ENCODE measurements around the gene MYO7B.

The MYO7B gene

DNA sequence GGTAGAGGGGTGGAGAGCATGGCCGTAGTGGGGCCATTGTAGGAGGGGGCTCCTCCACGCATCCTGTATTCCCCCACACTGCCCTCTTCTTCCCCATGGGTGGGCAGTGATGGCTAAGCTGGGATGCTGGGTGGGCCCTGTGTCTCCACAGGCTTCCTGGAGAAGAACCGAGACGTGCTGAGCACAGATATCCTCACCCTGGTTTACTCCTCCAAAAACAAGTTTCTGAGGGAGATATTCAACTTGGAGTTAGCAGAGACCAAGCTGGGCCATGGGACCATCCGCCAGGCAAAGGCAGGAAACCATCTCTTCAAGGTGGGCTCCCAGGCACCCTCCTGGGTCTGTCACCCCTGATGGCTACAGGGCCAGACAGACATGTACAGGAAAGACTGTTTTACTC lies 52.8 kb downstream of the MYO7B start:
- no peak for DNase-seq

DNA sequence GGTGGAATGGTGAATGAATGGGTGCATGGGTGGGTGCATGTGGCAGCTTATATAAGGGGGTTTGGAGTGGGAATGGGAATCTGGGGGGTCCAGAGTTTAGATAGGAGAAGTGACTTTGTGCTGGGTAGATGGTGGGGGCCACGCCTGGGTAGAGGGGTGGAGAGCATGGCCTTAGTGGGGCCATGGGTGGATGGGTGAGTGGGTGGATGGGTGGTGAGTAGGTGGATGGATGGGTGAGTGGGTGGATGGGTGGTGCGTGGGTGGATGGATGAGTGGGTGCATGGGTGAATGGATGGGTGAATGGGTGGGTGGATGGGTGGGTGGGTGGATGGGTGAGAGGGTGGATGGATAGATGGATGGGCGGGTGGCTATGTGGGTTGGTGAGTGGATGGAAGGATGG lies 53.9 kb downstream of the MYO7B start:
- no peak for DNase-seq

DNA sequence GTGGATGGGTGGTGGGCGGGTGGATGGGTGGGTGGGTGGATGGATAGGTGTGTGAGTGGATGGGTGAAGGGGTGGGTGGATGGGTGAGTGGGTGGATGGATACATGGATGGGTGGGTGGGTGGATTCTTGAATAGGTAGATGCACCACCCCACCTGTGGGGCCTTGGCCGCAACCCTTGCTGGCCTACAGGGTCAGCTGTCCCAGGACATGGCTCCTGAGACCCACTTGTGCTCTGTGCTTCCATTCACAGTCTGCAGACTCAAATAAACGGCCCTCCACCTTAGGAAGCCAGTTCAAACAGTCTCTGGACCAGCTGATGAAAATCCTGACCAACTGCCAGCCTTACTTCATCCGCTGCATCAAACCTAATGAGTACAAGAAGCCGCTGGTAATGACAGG lies 54.4 kb downstream of the MYO7B start:
- no peak for DNase-seq

- DNase-seq, result no peak
Observed at GRCh38 chr2:127590386-127591190, 55.1 kb downstream of the MYO7B start.

GRCh38 chr2:127591221-127591923 lies 55.9 kb downstream of the MYO7B start:
- DNase-seq, result peak; percentile 35

- DNase-seq, result no peak
Observed at GRCh38 chr2:127592761-127593227, 57.3 kb downstream of the MYO7B start.

DNA sequence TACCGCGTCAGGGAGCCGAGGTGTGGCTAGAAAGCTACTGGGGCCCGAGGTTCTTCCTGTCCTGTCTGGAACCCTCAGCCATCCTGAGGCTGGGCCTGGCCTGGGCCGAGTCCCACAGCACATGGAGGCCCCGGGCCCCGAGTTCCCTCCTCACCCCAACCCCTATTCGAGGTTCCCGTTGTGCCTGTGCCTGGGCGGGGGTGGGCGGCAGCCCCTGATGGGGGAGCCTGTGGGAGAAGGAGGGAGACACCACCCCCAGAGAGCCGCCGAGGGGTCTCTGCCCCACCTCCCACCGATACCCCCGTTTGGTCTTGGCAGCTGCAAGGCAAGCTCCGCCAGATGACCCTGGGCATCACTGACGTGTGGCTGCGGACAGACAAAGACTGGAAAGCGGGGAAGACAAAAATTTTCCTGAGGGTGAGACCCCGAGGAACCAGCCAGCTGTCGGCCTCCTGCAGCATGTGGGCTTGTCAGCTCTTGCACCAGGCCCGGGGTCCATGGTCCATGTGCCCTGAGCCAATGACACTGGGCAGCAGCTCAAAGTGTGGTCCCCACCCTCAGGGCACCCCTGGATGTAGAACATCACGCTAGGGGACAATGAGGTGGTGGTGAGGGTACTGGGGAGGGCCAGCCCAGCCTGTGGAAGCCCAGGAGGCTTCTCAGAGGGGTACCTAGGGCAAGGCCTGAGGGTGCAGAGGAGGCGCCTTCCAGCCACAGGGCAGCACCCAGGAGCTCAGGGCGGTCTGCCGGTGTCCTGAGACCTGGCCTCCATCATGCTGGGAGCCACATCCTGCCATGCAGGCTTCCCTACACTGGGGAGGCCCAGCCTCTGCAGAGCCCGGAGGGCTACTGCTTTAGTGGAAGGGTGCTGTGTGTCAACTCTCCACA lies 58.0 kb downstream of the MYO7B start:
- DNase-seq, result no peak

DNA sequence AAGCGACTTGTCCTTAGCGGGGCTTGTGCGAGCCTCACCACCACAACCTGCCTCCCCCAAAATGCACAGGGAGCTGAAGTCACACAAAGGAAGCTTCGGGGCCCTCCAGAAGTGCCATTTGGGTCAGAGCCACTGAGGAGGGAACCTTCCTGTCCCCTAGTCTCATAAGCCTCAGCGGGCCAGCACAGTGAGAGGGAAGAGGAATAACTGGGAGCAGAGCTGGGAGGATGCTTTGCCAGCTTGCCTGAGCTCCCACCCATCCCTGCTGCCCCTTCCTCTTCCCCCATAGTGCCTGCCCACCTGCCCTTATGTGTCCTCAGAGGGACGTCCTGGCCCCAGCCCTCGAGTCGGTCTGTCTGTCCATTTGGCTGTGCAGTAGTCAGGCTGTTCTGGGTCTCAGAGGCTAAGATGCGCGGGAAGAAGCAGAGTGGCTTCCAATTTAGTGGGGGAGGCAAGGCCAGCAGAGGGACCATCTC lies 58.7 kb downstream of the MYO7B start:
- no peak for DNase-seq

- no peak for DNase-seq
Observed at GRCh38 chr2:127596311-127597045, 61.0 kb downstream of the MYO7B start.

GRCh38 chr2:127597046-127597983 lies 61.8 kb downstream of the MYO7B start:
- DNase-seq, result no peak

- no peak for DNase-seq
Observed at GRCh38 chr2:127597984-127598380, 62.5 kb downstream of the MYO7B start.

- no peak for DNase-seq
Observed at GRCh38 chr2:127598711-127599110, 63.2 kb downstream of the MYO7B start.

GRCh38 chr2:127599211-127599610 lies 63.7 kb downstream of the MYO7B start:
- DNase-seq, result no peak

DNA sequence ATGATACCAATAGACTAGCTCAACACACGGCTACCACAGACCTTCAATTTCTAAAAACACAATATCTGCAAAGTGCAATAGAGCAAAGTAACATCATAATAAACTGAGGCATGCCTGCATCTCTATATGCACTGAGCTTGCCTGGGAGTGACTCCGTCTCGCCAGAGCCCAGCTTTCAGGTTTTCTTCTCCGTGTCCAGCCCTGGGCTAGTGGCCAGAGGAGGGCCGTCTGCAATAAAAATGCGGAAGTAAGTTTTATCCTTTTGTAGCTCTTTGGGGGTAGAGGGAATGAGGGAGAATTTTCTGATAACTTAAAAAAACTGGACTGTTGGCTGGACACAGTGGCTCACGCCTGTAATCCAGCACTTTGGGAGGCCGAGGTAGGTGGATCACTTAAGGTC lies 69.5 kb downstream of the MYO7B start:
- DNase-seq, result no peak

DNA sequence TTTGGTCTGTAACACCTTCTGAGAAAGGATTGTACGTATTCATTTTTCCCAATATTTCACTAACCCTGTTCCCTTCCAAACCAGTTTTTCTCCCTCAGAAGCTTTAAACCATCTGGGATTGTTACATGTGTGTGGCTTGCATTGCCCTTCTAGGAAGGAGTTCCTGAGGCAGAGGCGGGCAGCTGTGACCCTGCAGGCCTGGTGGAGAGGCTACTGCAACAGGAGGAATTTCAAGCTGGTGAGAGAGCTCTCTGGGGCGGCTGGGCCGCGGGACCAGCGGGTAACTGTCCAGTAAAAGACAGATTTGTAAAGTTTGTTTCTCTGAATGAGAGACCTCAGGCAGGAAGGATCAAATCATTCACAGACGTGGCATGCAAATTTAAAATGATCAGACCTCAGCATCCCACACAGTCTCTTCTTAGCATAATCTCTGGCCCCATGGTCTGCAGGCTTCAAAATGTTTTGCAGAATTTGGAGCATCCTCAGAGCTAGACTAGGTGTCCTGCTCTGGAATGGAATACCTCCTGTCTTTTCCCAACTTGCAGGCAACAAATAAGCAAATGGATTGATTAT lies 70.3 kb downstream of the MYO7B start:
- DNase-seq, result no peak

DNA sequence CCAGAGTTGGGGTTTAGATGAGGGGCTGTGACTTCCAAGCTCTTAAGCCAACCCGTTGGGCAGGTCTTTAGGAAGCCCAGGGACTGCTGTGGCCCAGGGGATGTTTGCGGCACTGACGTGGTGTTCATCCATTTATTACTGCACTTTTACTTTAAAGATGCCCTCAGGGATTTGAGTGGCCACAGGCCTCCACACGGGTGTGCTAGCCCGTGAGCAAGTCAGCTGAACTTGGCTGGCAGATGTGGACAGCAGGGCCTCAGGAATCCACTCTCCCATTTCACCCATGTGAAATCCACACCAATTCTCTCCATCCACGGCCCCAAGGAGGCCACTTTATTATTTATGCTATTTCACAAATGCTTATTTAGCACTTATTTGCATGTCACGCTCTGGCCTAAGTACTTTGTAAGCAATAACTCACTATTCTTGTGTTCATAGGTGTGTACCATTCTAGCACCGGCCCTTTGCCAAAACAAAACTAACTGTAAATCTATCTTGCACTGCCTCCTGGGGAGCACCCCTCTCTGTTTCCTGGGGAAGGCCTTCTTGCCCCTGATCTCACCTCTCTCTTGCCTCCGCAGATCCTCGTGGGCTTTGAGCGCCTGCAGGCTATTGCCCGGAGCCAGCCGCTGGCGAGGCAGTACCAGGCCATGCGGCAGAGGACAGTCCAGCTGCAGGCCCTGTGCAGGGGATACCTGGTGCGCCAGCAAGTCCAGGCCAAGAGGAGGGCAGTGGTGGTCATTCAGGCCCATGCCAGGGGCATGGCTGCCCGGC lies 71.3 kb downstream of the MYO7B start:
- no peak for DNase-seq

- no peak for DNase-seq
Observed at GRCh38 chr2:127607399-127607908, 72.0 kb downstream of the MYO7B start.

DNA sequence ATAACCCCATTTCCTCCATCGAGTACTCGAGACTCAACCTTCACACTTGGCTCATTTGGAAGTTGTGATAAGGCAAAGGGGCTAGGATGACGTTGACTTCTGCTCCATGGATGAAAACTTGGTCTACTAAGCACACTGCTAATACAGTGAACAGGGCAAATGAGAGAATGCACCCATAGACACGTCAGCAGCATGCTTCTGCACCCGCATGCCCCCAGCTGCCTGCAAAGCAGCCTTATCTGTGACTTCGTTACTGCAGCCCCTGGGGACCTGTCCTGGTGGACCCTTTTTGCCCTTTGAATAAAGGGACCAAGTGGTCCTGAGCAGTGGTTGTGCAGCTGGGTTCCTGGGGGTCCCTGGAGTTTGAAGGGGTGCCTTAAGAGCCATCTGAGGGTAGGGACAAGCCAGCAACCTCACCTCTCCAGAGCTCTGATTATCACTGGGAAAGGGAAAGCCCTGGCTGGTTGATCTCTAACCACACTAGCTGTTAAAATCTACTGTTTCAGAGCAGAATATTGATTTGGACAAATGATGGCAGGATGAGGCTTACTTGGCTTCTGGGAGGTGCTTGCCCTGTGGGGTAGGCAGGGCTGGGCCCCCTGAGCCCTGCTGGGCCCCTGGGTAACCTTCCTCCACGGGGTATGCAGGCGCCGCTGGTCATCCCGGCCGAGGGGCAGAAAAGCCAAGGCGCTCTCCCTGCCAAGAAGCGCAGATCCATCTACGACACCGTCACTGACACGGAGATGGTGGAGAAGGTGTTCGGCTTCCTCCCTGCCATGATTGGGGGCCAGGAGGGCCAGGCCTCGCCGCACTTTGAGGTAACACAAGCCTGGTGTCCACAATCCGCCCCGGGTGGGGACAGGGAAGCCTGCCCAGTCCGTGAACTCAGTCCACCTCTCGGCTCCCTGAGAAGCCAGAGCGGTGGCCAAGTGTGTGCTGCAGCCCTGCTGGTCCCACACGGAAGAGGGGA lies 72.9 kb downstream of the MYO7B start:
- no peak for DNase-seq
